Measurements from ENCODE around the gene MAB21L4.

GRCh38 chr2:240930631-240931318 is 34.8 kb upstream of the MAB21L4 start:
- TF ChIP-seq CTCF (IDR thresholded peaks at IDR 0.05; ENCODE audit: extremely low read depth in 1 of 2, insufficient read depth in 1 of 2, low read depth in 1 of 2, low read length in 2 of 2): no peak
- no peak for TF ChIP-seq POLR2A (IDR thresholded peaks at IDR 0.05; ENCODE audit: low read depth, low read length)
- no peak for TF ChIP-seq POLR2AphosphoS5 (IDR thresholded peaks at IDR 0.05; ENCODE audit: insufficient read depth, low read depth, low read length)
- TF ChIP-seq EZH2 (IDR thresholded peaks at IDR 0.05; ENCODE audit: borderline replicate concordance, low read depth, low read length, severe bottlenecking): no peak

Data from endothelial cell of umbilical vein (primary cell).